MCF 10A (cell line): Measurements from ENCODE around the gene SDC3. TPM values are rescaled to one million over a fixed set of nuclear protein-coding genes. Genes with fewer than 3 reads are reported as not detected.
A peak's percentile ranks its signal among the peaks of the same experiment; 100 is the strongest.

ENCODE experiments used
- BruUV-seq: library from RNA; stranded (reverse); fragments of 400-500 nt; replicated peaks from 2 replicates; lab custom pipeline; 2021; lab: Mats Ljungman, UMichigan
- CTCF ChIA-PET: fragments of 300-600 bp; sonication (Branson Sonifier 250); formaldehyde crosslinking; extraction: SDS; loops from one replicate; lab custom pipeline; 2021; ENCODE audit warnings: antibody characterized with exemption, inconsistent platforms; lab: Yijun Ruan, JAX
- POLR2A ChIA-PET: fragments of 300-600, 350-650 bp; sonication (Branson Sonifier 250); formaldehyde crosslinking; extraction: SDS; loops from one replicate; lab custom pipeline; 2020; ENCODE audit warnings: antibody characterized with exemption, inconsistent platforms; lab: Yijun Ruan, JAX
- DNase-seq: peaks from one replicate; pipeline ENCODE4 v3.0.0-alpha.2; 2018; ENCODE audit not compliant: unreplicated experiment
- H3K27ac Mint-ChIP-seq: one replicate; pipeline ENCODE4 v1.8.0; 2022; ENCODE audit warnings: mild to moderate bottlenecking, low read depth, mixed read lengths; ENCODE audit not compliant: unreplicated experiment
- H3K27me3 Mint-ChIP-seq: one replicate; pipeline ENCODE4 v1.8.0; 2022; ENCODE audit warnings: mixed read lengths; ENCODE audit not compliant: insufficient read depth, unreplicated experiment
- H3K36me3 Mint-ChIP-seq: one replicate; pipeline ENCODE4 v1.8.0; 2022; ENCODE audit warnings: mild to moderate bottlenecking, moderate library complexity, mixed read lengths; ENCODE audit not compliant: insufficient read depth, unreplicated experiment
- H3K4me1 Mint-ChIP-seq: one replicate; pipeline ENCODE4 v1.8.0; 2022; ENCODE audit warnings: mixed read lengths; ENCODE audit not compliant: insufficient read depth, unreplicated experiment
- H3K4me3 Mint-ChIP-seq: one replicate; pipeline ENCODE4 v1.8.0; 2022; ENCODE audit warnings: mild to moderate bottlenecking, moderate library complexity, mixed read lengths; ENCODE audit not compliant: unreplicated experiment
- H3K9me3 Mint-ChIP-seq: one replicate; pipeline ENCODE4 v1.8.0; 2022; ENCODE audit warnings: mixed read lengths; ENCODE audit not compliant: unreplicated experiment
- intact Hi-C: fragments of 100-400 bp; cut with micrococcal nuclease; formaldehyde crosslinking; loops from 2 replicates; pipeline ENCODE4 v1.14.1; 2022
- total RNA-seq: library from RNA; stranded (reverse); gene quantifications from 2 replicates; pipeline ENCODE4 v1.2.3, GENCODE V29; 2022
- TF ChIP-seq, protein P1 (sequence below): fragments of 200-600 bp; IDR thresholded peaks from one replicate; pipeline ENCODE4 v1.8.0; 2022; ENCODE audit warnings: antibody characterized with exemption, mild to moderate bottlenecking; ENCODE audit not compliant: unreplicated experiment

SDC3 gene
- total RNA-seq, 1 experiment from 2014 or later, result 21.7 TPM

DNA sequence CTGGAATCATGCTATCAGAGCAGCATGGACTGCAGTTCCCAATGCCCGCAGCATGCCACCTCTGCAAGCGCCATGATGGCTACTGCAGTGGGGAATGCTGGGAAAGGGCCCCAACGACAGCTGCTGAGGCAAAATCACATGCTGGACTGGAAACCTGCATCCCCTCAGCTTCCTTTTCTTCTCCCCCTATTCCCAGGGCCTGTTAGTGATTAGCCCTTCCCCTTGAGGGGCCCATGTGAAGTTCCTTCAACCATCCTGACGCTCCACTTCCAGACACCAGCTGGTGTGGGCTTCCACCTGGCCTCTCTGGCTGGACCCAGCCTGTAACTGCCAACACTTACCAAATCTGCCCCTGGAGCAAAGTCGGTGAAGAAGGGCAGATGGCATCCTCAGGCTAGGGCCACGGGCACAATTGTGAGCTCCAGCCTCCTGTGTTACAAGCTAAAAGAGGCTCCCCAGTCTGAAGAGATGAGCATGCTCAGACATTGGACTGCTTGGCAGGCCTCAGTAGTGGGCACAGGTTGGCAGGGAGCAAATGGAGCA, 22.1 kb upstream of the SDC3 start:
- peaks cover 65% of the 10 kb centered on the region for H3K36me3 Mint-ChIP-seq
- TF ChIP-seq, protein P1, sequence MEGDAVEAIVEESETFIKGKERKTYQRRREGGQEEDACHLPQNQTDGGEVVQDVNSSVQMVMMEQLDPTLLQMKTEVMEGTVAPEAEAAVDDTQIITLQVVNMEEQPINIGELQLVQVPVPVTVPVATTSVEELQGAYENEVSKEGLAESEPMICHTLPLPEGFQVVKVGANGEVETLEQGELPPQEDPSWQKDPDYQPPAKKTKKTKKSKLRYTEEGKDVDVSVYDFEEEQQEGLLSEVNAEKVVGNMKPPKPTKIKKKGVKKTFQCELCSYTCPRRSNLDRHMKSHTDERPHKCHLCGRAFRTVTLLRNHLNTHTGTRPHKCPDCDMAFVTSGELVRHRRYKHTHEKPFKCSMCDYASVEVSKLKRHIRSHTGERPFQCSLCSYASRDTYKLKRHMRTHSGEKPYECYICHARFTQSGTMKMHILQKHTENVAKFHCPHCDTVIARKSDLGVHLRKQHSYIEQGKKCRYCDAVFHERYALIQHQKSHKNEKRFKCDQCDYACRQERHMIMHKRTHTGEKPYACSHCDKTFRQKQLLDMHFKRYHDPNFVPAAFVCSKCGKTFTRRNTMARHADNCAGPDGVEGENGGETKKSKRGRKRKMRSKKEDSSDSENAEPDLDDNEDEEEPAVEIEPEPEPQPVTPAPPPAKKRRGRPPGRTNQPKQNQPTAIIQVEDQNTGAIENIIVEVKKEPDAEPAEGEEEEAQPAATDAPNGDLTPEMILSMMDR, result no peak
- CTCF ChIA-PET, result interaction anchor here (0.9 to 6.9 kb wide), 4 partner anchors 10 to 212 kb away, joined by 3 to 72 read pairs (median 9); no protein-coding TSS in a partner anchor
- POLR2A ChIA-PET, result no interaction called here
- no peaks in the 10 kb centered on the region for H3K9me3 Mint-ChIP-seq
- peaks cover 26% of the 10 kb centered on the region for H3K4me1 Mint-ChIP-seq
- H3K27ac Mint-ChIP-seq, result no peak overlapping the region
- no peak for DNase-seq
- no peak overlapping the region for H3K4me3 Mint-ChIP-seq
- no TSS peak for BruUV-seq
- H3K27me3 Mint-ChIP-seq, result no peaks in the 10 kb centered on the region
- intact Hi-C loops, result no loop called here

DNA sequence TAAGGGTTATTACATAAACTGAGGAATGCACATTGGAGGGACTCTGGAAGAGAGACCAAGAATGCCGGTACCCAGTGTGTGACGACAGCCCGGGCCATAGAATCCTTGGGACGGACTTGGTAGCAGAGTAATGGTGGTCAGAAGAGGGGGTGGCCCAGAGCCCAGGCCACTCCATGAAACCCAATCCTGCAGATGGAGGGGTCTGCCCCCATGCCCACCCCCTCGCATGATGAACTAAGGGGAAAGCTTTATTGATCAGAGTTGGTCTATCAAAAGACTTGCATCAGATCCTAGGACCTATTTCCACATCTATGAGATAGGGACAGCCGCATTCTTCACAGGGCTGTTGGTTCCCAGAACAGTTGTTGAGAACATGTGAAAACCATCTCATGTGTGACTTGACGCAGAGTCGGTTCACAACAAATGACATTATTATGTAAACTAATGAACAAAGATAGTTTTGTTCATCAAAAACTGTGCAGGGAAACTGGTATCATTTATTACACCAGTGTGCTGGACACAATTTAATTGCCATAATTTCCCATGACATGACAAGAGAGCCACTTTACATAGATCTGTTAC, 21.5 kb upstream of the SDC3 start:
- peak overlapping the region; percentile 49 for H3K27ac Mint-ChIP-seq
- ChIA-PET POLR2A (no interaction called here), CTCF (interaction anchor here (0.6 to 6.9 kb wide), 8 partner anchors 10 to 994 kb away, joined by 3 to 72 read pairs (median 9); no protein-coding TSS in a partner anchor)
- peaks cover 59% of the 10 kb centered on the region for H3K36me3 Mint-ChIP-seq
- no peaks in the 10 kb centered on the region for H3K9me3 Mint-ChIP-seq
- H3K4me1 Mint-ChIP-seq, result peaks cover 21% of the 10 kb centered on the region
- TF ChIP-seq, protein P1, result no peak
- no peaks in the 10 kb centered on the region for H3K27me3 Mint-ChIP-seq
- intact Hi-C loops, result loop anchor here (5.0 kb wide), 2 partner anchors 143 to 213 kb away; no protein-coding TSS in a partner anchor
- DNase-seq, result no peak
- no TSS peak for BruUV-seq
- no peak overlapping the region for H3K4me3 Mint-ChIP-seq

DNA sequence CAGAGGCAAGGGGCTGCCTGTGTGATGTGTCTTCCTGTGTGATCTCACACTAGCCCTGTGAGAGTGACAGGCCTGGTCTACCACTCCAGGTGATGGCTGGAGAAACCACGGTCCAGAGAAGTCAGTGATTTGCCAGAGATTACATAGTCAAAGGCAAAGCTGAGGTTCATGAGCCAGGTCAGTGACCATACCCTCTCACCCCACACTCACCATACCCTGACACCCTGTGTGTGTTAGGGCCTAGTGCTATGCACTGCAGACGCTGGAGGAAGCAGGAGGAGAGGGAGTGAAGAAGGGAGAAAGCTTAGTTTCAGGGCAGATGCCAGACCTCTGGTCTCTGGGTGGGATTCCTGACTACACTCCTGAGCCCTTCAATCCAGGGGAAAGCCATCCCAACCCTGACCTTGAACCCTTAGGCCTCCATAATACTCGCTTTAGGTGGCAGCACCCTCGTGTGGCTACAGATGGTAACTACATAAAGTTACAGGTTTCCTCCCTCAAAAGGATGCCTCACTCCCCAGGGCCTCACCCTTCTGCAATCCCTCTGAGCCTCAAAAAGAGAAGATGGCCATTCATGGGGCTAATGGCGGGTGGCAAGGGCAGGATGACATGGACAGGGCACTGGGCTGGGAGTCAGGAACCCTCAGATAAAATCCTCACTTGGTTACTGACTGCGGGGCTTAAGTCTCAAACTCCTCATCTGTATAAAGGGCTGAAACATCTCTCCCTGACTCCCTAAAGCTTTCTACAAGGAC, 20.8 kb upstream of the SDC3 start:
- no peaks in the 10 kb centered on the region for H3K9me3 Mint-ChIP-seq
- H3K36me3 Mint-ChIP-seq, result peaks cover 52% of the 10 kb centered on the region
- H3K4me3 Mint-ChIP-seq, result no peak overlapping the region
- no TSS peak for BruUV-seq
- peak overlapping the region; percentile 49 for H3K27ac Mint-ChIP-seq
- ChIA-PET CTCF (interaction anchor here (0.6 to 6.9 kb wide), 24 partner anchors 9 to 994 kb away, joined by 3 to 72 read pairs (median 5); no protein-coding TSS in a partner anchor), POLR2A (interaction anchor here (0.7 to 1.7 kb wide), 4 partner anchors 9 to 210 kb away, joined by 3 to 8 read pairs (median 4); no protein-coding TSS in a partner anchor)
- H3K27me3 Mint-ChIP-seq, result no peaks in the 10 kb centered on the region
- peaks cover 14% of the 10 kb centered on the region for H3K4me1 Mint-ChIP-seq
- intact Hi-C loops, result loop anchor here (5.0 kb wide), 2 partner anchors 142 to 212 kb away; no protein-coding TSS in a partner anchor
- TF ChIP-seq, protein P1, result peak; percentile 68
- peak; percentile 73 for DNase-seq

DNA sequence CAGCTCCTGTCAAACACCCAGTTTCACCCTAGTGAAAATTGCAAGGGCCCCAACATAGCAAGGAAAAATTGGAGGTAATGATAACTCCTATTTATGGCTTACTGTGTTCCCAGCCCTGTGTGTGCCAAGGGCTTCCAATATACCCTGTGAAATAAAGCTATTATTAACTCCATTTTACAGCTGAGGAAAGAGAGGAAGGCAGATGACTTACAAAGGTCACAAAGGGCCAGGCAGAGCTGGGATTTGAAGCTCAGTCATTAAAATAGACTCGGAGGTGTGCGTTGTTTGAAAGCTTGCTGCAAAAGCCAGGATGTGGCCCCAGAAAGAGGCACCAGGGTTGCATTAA, 20.2 kb upstream of the SDC3 start:
- TF ChIP-seq, protein P1, result no peak
- H3K27me3 Mint-ChIP-seq, result no peaks in the 10 kb centered on the region
- TSS peak; percentile 7 for BruUV-seq
- intact Hi-C loops, result loop anchor here (5.0 kb wide), 2 partner anchors 141 to 211 kb away; no protein-coding TSS in a partner anchor
- POLR2A ChIA-PET, result interaction anchor here (0.7 to 1.7 kb wide), 5 partner anchors 8 to 210 kb away, joined by 3 to 8 read pairs (median 3); no protein-coding TSS in a partner anchor
- no peaks in the 10 kb centered on the region for H3K9me3 Mint-ChIP-seq
- peaks cover 8% of the 10 kb centered on the region for H3K4me1 Mint-ChIP-seq
- H3K36me3 Mint-ChIP-seq, result peaks cover 46% of the 10 kb centered on the region
- CTCF ChIA-PET, result interaction anchor here (0.6 to 6.9 kb wide), 24 partner anchors 9 to 235 kb away, joined by 3 to 72 read pairs (median 4); no protein-coding TSS in a partner anchor
- no peak overlapping the region for H3K4me3 Mint-ChIP-seq
- no peak for DNase-seq
- H3K27ac Mint-ChIP-seq, result no peak overlapping the region
